GM19238 (cell line): ENCODE data around the gene ETDA.
"Not testable (repeated sequence)": the region's sequence is repeated elsewhere in the genome, so short reads cannot be mapped to it uniquely, and the experiment has no call there.

Experiments
- DNase-seq: peaks from one replicate; pipeline ENCODE4 v3.0.0; 2011; ENCODE audit warnings: low spot score; ENCODE audit not compliant: insufficient read length

Gene ETDA

DNA sequence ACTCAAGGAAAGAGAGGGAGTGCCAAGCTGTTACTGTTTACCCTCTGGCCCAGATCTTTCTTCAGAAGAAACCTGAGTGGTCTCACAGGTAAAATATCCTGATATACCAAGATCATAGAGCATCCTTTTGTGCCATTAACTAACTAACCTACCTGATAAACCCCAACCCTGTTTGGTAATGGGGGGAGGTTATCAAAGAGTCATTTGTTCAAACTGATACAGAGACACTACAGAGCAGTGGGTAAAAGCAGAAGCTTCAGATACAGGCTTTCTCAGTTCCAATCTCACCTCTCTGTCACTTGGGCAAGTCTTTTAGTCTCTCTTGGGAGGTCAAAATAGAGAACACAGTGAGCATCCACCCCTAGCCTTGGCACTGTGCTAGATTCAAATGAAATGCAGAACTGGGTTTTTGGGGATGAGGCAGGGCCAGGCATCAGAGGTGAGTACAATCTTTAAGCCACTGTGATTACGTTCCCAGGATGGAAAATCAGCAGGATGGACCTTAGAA lies at the start of gene ETDA:
ETDA (plus strand) TSS at position 51 of the 508 bp plus-strand sequence. CDS start 1,216 bp downstream, outside the sequence.
- not testable (repeated sequence) for DNase-seq

DNA sequence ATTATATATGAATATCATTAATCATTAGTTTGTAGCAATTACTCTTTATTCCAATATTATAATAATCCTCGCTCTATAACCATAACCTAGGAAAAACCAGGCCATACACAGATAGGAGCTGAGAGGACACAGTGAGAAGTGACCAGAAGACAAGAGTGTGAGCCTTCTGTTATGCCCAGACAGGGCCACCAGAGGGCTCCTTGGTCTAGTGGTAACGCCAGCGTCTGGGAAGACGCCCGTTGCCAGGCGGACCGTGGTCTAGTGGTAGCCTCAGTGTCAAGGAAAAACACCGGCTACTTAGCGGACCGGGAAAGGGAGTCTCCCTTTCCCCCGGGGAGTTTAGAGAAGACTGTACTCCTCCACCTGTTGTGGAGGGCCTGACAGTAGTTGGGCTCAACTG lies 45.4 kb upstream of the ETDA start:
- DNase-seq: not testable (repeated sequence)

DNA sequence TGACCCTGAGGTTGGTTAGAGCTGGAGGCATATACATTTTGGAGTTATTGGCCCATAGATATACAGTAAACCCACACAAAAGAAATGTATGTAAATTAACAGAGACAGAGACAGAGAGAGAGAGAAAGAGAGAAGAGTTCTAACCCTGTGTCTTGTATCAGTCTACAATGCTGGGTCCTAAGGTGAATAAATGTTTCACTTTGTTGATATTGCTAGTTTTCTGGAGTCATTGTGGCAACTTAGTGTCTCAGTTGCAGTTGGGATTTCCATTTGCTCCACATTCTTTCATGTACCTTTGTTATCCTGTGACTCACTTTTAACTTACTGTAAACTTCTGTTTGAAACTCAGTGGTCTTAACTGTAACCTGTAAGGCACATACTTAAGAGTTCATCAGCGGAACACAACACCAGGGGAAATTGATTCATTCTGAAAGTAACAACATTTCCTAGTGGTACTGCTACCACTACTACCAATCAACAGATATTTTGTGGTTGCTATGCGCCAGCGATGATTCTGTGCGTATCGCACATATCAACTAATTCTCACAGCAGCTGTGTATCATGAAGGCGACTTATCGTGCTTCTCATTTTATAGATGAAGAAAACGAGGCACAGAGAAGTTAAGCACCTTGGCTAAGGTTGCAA lies 38.5 kb upstream of the ETDA start:
- DNase-seq: no peak

DNA sequence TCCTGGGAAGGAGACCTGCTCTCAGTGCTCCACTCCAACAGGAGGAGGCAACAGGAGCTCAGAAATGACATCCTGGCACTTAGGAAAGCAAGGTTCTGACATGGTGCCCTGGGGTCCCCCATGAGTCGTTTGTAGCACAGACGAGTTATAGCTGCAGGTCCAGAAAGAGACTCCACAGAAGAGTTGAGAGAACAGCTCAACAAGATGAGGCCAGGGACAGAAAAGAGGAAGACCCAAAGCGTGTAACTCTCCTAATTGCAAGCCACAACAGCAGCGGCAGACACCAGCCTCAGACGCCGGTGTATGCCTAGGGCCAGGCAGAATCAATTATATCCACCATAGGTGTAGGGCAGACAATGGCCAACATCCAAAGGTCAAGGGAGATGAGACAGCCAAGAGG lies 5.9 kb upstream of the ETDA start:
- DNase-seq: not testable (repeated sequence)

DNA sequence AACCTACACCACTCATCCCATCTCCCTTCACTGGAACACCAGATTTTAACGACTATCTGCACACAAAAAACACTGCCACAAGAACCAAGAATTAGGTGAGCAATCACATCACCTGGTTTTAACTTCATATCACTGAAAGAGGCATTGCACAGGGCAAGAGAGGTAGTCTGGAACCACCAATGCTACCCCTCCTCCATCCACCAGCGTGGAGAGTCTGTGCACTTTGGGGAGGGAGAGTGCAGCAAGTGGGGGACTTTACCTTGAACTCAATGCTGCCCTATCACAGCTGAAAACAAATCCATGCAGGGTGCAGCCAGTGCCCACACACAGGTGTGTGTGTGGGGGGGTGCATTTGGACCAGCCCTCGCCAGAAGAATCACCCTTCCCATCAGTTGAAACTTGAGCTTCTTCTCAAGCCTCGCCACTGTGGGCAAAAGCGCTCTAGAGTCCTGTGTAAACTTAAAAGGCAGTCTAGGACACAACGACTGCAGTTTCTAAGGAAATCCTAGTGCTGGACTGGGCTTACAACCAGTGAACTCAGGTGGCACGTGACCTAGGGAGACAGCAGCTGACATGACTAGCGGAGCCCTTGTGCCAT lies 4.3 kb downstream of the ETDA start:
- DNase-seq: not testable (repeated sequence)

DNA sequence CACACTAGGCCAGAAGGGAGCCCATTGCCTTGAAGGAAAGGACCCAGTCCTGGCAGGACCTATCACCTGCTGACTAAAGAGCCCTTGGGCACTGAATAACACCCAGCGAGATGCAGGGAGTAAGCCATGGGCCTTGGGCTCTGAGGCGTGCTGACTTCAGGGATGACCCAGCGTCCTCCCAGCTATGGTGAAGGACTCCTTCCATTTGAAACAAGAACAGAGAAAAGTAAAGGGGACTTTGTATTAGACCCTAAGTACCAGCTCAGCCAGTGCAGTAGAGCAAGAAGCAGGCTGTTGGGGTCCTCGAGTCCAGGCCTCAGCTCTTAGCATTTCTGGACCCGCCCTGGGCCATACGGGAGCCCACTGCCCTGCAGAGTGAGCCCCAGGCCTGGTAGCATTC lies 5.1 kb downstream of the ETDA start:
- no peak for DNase-seq

DNA sequence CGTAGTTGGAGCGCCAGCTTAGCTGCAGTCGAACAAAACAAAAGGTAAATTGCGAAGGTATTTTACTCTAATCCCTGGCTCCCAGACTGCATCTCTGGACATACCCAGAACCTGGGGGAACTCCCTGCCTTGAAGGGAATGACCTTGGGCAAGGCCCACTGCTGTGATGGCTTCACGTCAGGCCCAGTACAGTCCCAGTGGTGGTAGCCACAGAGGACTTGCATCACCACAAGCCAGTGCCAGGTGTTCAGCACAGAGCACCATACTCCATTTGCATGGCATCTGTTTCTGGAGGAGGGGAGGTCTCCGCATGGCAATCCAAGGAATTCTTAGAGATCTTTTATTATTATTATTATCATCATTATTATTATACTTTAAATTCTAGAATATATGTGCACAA lies 5.6 kb downstream of the ETDA start:
- no peak for DNase-seq

DNA sequence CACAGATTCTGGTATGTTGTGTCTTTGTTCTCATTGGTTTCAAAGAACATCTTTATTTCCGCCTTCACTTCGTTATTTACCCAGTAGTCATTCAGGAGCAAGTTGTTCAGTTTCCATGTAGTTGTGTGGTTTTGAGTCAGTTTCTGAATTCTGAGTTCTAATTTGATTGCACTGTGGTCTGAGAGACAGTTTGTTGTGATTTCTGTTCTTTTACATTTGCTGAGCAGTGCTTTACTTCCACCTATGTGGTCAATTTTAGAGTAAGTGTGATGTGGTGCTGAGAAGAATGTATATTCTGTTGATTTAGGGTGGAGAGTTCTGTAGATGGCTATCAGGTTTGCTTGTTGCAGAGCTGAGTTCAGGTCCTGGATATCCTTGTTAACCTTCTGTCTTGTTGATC lies 9.1 kb downstream of the ETDA start:
- not testable (repeated sequence) for DNase-seq

DNA sequence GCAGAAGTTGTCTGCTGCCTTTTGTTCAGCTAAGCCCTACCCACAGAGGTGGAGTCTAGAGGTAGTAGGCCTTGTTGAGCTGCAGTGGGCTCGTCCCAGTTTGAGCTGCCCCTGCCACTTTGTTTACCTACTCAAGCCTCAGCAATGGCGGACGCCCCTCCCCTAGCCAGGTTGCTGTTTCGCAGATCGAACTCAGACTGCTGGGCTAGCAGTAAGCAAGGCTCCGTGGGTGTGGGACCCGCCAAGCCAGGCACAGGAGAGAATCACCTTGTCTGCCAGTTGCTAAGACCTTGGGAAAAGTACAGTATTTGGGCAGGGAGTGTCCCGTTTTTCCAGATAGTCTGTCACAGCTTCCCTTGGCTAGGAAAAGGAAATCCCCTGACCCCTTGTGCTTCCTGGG lies 11.5 kb downstream of the ETDA start:
- not testable (repeated sequence) for DNase-seq

DNA sequence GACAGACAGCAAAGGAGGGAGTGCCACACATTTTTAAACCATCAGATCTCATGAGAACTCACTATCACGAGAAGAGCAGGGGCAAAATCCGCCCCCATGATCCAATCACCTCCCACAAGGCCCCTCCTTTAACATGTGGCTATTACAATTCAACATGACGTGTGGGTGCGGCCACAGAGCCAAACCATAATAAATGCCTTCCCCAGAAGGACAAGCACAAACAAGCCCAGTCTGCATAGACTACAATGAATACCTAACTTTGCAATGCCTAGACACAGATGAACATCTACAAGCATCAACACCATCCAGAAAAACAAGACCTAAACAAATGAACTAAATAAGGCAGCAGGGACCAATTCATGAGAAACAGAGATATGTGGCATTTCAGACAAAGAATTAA lies 12.3 kb downstream of the ETDA start:
- DNase-seq: no peak

DNA sequence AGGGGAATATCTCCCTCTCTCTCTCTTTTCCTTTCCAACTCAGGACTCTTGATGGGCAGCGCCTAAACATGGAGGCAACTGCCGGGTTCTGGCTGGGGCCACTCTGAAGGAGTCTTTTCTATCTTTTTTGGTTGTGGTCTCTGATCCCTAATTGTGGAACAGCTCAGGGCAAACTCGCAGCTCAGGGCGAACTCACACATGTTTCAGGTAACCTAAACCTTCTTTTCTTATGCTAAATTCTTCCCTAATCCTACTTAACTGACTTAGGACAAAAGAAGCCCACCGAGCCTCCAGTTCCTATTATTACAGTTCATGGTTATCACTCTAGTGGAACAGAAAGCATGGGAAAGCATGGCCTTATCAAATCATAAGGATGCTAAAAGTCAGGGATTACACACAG lies 21.3 kb downstream of the ETDA start:
- DNase-seq: no peak

DNA sequence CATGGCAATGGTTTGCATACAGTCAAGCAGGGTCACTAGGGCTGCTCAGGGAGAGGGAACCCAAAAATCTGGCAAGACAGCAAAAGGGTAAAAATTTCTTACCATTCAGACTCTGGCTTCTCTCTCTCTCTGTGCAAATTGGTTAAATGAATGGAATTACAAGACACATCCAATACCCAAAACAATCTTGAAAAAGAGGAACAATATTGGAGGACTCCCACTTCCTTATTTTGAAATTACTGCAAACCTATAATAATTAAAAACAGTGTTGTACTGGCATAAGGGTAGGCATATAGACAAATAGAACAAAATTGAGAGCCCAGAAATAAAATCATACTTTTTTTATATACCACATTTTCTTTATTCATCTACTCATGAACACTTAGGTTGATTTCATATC lies 24.1 kb downstream of the ETDA start:
- no peak for DNase-seq

DNA sequence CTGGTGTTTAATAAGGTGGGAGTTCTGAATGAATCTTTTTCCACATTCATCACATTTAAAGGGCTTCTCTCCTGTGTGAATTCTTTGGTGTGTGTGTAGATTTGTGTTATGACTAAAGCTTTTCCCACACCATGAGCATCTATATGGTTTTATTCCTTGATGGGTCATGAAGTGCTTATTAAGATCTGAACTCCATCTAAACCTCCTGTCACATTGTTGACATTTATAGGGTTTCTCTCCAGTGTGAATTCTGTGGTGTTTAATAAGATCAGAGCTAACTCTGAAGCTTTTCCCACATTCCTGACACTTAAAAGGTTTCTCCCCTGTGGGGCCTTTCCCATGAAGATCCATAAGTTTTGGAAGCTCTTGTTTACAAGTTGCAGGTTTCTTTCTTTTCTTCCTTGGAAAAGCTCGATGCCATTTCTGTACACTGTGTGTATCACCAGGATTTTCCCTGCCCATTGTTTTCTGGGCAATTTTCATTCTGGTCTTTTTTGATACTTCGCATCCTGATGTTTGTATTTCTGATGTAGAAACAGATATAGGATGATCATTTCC lies 35.5 kb downstream of the ETDA start:
- DNase-seq: no peak

DNA sequence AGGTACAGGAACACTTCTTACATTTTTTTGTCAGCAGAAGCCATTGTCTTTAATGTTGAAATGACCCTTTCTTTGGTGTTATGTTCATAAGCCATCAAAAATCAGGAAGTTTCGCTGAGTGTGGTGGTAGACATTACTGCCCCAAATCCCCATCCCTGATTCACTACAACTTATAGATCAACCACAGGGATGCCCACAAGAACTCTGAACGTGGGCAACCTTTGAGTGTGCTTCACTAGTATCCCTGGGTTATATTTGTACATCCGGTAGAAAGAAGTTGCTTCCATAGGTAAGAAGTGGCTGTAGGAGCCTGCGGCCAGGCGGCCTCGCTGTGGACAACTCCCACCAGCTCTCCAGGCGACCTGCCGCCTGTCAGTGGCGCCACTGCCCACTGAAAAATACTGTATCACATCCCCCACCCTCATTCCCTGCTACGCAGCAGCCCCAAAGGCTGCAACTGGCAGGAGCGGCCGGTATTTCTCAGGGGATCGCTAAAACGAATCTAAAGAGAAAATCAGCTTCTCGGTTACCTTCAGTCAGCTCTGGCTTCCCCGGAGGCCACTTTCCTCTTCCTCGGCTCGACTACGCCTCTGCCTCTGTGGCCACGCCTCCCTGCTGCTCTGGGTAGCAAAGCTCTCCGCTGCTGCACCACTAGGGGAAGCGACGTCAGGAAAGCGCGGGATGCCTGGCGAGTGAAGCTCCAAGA lies 43.5 kb downstream of the ETDA start:
- peak; percentile 30 for DNase-seq

DNA sequence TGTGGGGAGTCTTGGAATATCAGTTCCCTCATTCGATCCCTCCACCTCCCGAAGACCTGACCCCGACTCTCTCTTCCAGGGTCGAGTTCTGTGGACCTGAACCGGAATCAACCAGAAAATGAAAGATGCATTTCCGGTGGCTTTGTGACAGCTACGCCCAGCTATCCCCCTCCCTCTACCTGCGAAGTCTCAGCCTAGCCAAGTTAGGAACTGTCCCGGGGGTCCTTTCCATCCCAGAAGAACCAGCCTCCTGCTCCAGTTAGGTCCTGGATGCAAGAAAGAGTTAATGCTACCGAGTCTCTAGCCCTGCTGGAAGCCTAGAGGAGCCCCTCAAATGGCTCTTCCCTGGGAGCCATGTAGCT lies 44.1 kb downstream of the ETDA start:
- DNase-seq: no peak

DNA sequence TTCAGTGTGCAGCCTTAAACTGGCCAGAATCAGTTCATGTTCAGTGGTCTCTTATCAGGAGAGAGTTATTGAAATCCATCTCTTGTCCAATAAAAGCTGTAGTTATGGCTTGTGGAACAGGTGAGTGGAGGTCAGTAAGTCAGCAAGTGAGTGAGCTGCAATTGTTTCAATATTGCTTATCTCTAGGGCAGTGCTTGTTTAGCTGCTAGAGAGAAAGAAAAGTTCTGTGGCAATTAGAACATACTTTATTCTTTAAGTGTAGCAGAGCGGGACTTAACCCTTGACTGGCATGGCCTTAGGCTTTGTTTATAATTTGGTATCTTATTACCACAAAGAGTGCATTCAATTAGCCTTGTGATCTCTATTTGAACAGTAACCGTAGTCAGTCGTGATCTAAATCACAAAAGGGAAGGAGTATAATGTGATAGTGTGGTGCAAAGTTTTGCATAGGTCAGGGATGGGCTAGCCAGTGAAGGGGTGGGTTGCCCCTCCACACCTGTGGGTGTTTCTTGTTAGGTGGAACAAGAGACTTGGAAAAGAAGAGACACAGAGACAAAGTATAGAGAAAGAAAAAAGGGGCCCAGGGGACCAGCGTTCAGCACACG lies 50.5 kb downstream of the ETDA start:
- no peak for DNase-seq
